ENCODE measurements around the gene PDZD2. TPM values are rescaled to one million over a fixed set of nuclear protein-coding genes. Genes with fewer than 3 reads are reported as not detected.
"Not testable (repeated sequence)": the region's sequence is repeated elsewhere in the genome, so short reads cannot be mapped to it uniquely, and the experiment has no call there.

PDZD2 gene
- total RNA-seq, 1 donor = 0.36 TPM

- no peak overlapping the region for H3K4me2 ChIP-seq (ENCODE audit: insufficient read depth, low read length)
- no peaks in the 10 kb centered on the region for H3K36me3 ChIP-seq (ENCODE audit: insufficient read depth, low read length)
- H3K9me3 ChIP-seq (ENCODE audit: low read depth, low read length) = no peaks in the 10 kb centered on the region
- no peak overlapping the region for H2AFZ ChIP-seq (ENCODE audit: low read length)
- H3K79me2 ChIP-seq (ENCODE audit: insufficient read depth, low read length) = no peaks in the 10 kb centered on the region
- H3K27me3 ChIP-seq (ENCODE audit: insufficient read depth, low read length) = no peaks in the 10 kb centered on the region
- no peak for DNase-seq (ENCODE audit: insufficient read length, low spot score, missing footprints)
- no peaks in the 10 kb centered on the region for H4K20me1 ChIP-seq (ENCODE audit: insufficient read depth, low read length)
- H3K4me1 ChIP-seq (ENCODE audit: insufficient read depth, low read length) = no peaks in the 10 kb centered on the region
- no peak overlapping the region for H3K27ac ChIP-seq (ENCODE audit: low read depth, low read length)
- TF ChIP-seq CTCF (IDR thresholded peaks at IDR 0.05; ENCODE audit: extremely low read depth, low read depth, low read length) = no peak
- H3K4me3 ChIP-seq (ENCODE audit: insufficient read depth, low read length) = no peak overlapping the region
Measured at GRCh38 chr5:31728039-31728438, 89.1 kb downstream of the PDZD2 start.

GRCh38 chr5:31728806-31729205 is 89.9 kb downstream of the PDZD2 start:
- H2AFZ ChIP-seq (ENCODE audit: low read length); H3K79me2 ChIP-seq (ENCODE audit: insufficient read depth, low read length); H3K27ac ChIP-seq (ENCODE audit: low read depth, low read length); H3K4me3 ChIP-seq (ENCODE audit: insufficient read depth, low read length); DNase-seq (ENCODE audit: insufficient read length, low spot score, missing footprints); H3K4me1 ChIP-seq (ENCODE audit: insufficient read depth, low read length); H4K20me1 ChIP-seq (ENCODE audit: insufficient read depth, low read length); H3K36me3 ChIP-seq (ENCODE audit: insufficient read depth, low read length); H3K9me3 ChIP-seq (ENCODE audit: low read depth, low read length); H3K27me3 ChIP-seq (ENCODE audit: insufficient read depth, low read length); H3K4me2 ChIP-seq (ENCODE audit: insufficient read depth, low read length): not testable (repeated sequence)

GRCh38 chr5:31730139-31730538 is 91.2 kb downstream of the PDZD2 start:
- H3K36me3 ChIP-seq (ENCODE audit: insufficient read depth, low read length) = no peaks in the 10 kb centered on the region
- no peaks in the 10 kb centered on the region for H3K4me1 ChIP-seq (ENCODE audit: insufficient read depth, low read length)
- no peak overlapping the region for H3K27ac ChIP-seq (ENCODE audit: low read depth, low read length)
- no peaks in the 10 kb centered on the region for H3K79me2 ChIP-seq (ENCODE audit: insufficient read depth, low read length)
- no peaks in the 10 kb centered on the region for H4K20me1 ChIP-seq (ENCODE audit: insufficient read depth, low read length)
- no peak overlapping the region for H2AFZ ChIP-seq (ENCODE audit: low read length)
- no peak overlapping the region for H3K4me2 ChIP-seq (ENCODE audit: insufficient read depth, low read length)
- H3K4me3 ChIP-seq (ENCODE audit: insufficient read depth, low read length) = no peak overlapping the region
- no peak for TF ChIP-seq CTCF (IDR thresholded peaks at IDR 0.05; ENCODE audit: extremely low read depth, low read depth, low read length)
- H3K9me3 ChIP-seq (ENCODE audit: low read depth, low read length) = no peaks in the 10 kb centered on the region
- no peak for DNase-seq (ENCODE audit: insufficient read length, low spot score, missing footprints)
- no peaks in the 10 kb centered on the region for H3K27me3 ChIP-seq (ENCODE audit: insufficient read depth, low read length)

- TF ChIP-seq CTCF (IDR thresholded peaks at IDR 0.05; ENCODE audit: extremely low read depth, low read depth, low read length) = no peak
- no peaks in the 10 kb centered on the region for H3K36me3 ChIP-seq (ENCODE audit: insufficient read depth, low read length)
- no peaks in the 10 kb centered on the region for H3K9me3 ChIP-seq (ENCODE audit: low read depth, low read length)
- H3K4me1 ChIP-seq (ENCODE audit: insufficient read depth, low read length) = no peaks in the 10 kb centered on the region
- H3K4me2 ChIP-seq (ENCODE audit: insufficient read depth, low read length) = no peak overlapping the region
- DNase-seq (ENCODE audit: insufficient read length, low spot score, missing footprints) = no peak
- H3K27me3 ChIP-seq (ENCODE audit: insufficient read depth, low read length) = no peaks in the 10 kb centered on the region
- no peak overlapping the region for H2AFZ ChIP-seq (ENCODE audit: low read length)
- H3K27ac ChIP-seq (ENCODE audit: low read depth, low read length) = no peak overlapping the region
- no peaks in the 10 kb centered on the region for H4K20me1 ChIP-seq (ENCODE audit: insufficient read depth, low read length)
- H3K79me2 ChIP-seq (ENCODE audit: insufficient read depth, low read length) = no peaks in the 10 kb centered on the region
- no peak overlapping the region for H3K4me3 ChIP-seq (ENCODE audit: insufficient read depth, low read length)
Measured at GRCh38 chr5:31731016-31731415, 92.1 kb downstream of the PDZD2 start.
